ENCODE results near the gene MEF2A.

Gene MEF2A

GRCh38 chr15:99621767-99622166, 56.0 kb downstream of the MEF2A start:
- H3K27ac ChIP-seq (ENCODE audit: low read depth, low read length, severe bottlenecking), result no peak overlapping the region
- H3K4me1 ChIP-seq (ENCODE audit: control insufficient read depth, insufficient read depth, low read length, poor library complexity, severe bottlenecking), result peaks cover 9% of the 10 kb centered on the region
- H3K9me3 ChIP-seq (ENCODE audit: control insufficient read depth, low read length), result peaks cover 7% of the 10 kb centered on the region
- peaks cover 9% of the 10 kb centered on the region for H3K36me3 ChIP-seq (ENCODE audit: control insufficient read depth, insufficient read depth, low read length)
- no peak overlapping the region for H3K4me3 ChIP-seq (ENCODE audit: extremely low read depth, insufficient read depth, low read length, poor library complexity, severe bottlenecking)

- H3K27ac ChIP-seq (ENCODE audit: low read depth, low read length, severe bottlenecking), result no peak overlapping the region
- H3K4me1 ChIP-seq (ENCODE audit: control insufficient read depth, insufficient read depth, low read length, poor library complexity, severe bottlenecking), result no peaks in the 10 kb centered on the region
- H3K36me3 ChIP-seq (ENCODE audit: control insufficient read depth, insufficient read depth, low read length), result peaks cover 4% of the 10 kb centered on the region
- H3K4me3 ChIP-seq (ENCODE audit: extremely low read depth, insufficient read depth, low read length, poor library complexity, severe bottlenecking), result no peak overlapping the region
- peaks cover 7% of the 10 kb centered on the region for H3K9me3 ChIP-seq (ENCODE audit: control insufficient read depth, low read length)
Measured at GRCh38 chr15:99628374-99629001, 62.7 kb downstream of the MEF2A start.

GRCh38 chr15:99630607-99631131, 64.9 kb downstream of the MEF2A start:
- no peak overlapping the region for H3K4me3 ChIP-seq (ENCODE audit: extremely low read depth, insufficient read depth, low read length, poor library complexity, severe bottlenecking)
- H3K36me3 ChIP-seq (ENCODE audit: control insufficient read depth, insufficient read depth, low read length), result peaks cover 21% of the 10 kb centered on the region
- H3K27ac ChIP-seq (ENCODE audit: low read depth, low read length, severe bottlenecking), result no peak overlapping the region
- 93 to 95% methylated on average over 4 to 5 of the region's 7 CpGs for WGBS, 2 experiments (ENCODE audit: insufficient coverage in 2 of 2)
- H3K4me1 ChIP-seq (ENCODE audit: control insufficient read depth, insufficient read depth, low read length, poor library complexity, severe bottlenecking), result no peaks in the 10 kb centered on the region
- H3K9me3 ChIP-seq (ENCODE audit: control insufficient read depth, low read length), result no peaks in the 10 kb centered on the region

- H3K4me3 ChIP-seq (ENCODE audit: extremely low read depth, insufficient read depth, low read length, poor library complexity, severe bottlenecking), result no peak overlapping the region
- WGBS, 2 experiments (ENCODE audit: insufficient coverage in 2 of 2), result no CpG with 5 or more reads among the region's 2 CpGs
- no peaks in the 10 kb centered on the region for H3K9me3 ChIP-seq (ENCODE audit: control insufficient read depth, low read length)
- no peak overlapping the region for H3K27ac ChIP-seq (ENCODE audit: low read depth, low read length, severe bottlenecking)
- H3K36me3 ChIP-seq (ENCODE audit: control insufficient read depth, insufficient read depth, low read length), result peaks cover 27% of the 10 kb centered on the region
- no peaks in the 10 kb centered on the region for H3K4me1 ChIP-seq (ENCODE audit: control insufficient read depth, insufficient read depth, low read length, poor library complexity, severe bottlenecking)
Measured at GRCh38 chr15:99631255-99631654, 65.5 kb downstream of the MEF2A start.

- no peak overlapping the region for H3K27ac ChIP-seq (ENCODE audit: low read depth, low read length, severe bottlenecking)
Measured at GRCh38 chr15:99632521-99632920, 66.7 kb downstream of the MEF2A start.

GRCh38 chr15:99633655-99634054, 67.9 kb downstream of the MEF2A start:
- peaks cover 5% of the 10 kb centered on the region for H3K9me3 ChIP-seq (ENCODE audit: control insufficient read depth, low read length)
- no peak overlapping the region for H3K27ac ChIP-seq (ENCODE audit: low read depth, low read length, severe bottlenecking)
- H3K36me3 ChIP-seq (ENCODE audit: control insufficient read depth, insufficient read depth, low read length), result peaks cover 34% of the 10 kb centered on the region
- no peaks in the 10 kb centered on the region for H3K4me1 ChIP-seq (ENCODE audit: control insufficient read depth, insufficient read depth, low read length, poor library complexity, severe bottlenecking)
- H3K4me3 ChIP-seq (ENCODE audit: extremely low read depth, insufficient read depth, low read length, poor library complexity, severe bottlenecking), result no peak overlapping the region
- WGBS, 2 experiments (ENCODE audit: insufficient coverage in 2 of 2), result 100% methylated on average over 1 of the region's 2 CpGs; no CpG with 5 or more reads in 1 of the 2 experiments

More at GRCh38 chr15:99632521-99632920, 66.7 kb downstream of the MEF2A start:
- Histone ChIP-seq H3K4me1 (ENCODE audit: control insufficient read depth, insufficient read depth, low read length, poor library complexity, severe bottlenecking) (no peaks in the 10 kb centered on the region), H3K36me3 (ENCODE audit: control insufficient read depth, insufficient read depth, low read length) (peaks cover 34% of the 10 kb centered on the region), H3K4me3 (ENCODE audit: extremely low read depth, insufficient read depth, low read length, poor library complexity, severe bottlenecking) (no peak overlapping the region), H3K9me3 (ENCODE audit: control insufficient read depth, low read length) (peaks cover 5% of the 10 kb centered on the region)
- WGBS, 2 experiments (ENCODE audit: insufficient coverage in 2 of 2), result 100% methylated on average over 1 of the region's 2 CpGs; no CpG with 5 or more reads in 1 of the 2 experiments

- H3K4me1 ChIP-seq (ENCODE audit: control insufficient read depth, insufficient read depth, low read length, poor library complexity, severe bottlenecking), result no peaks in the 10 kb centered on the region
- WGBS, 2 experiments (ENCODE audit: insufficient coverage in 2 of 2), result 94 to 97% methylated on average over 3 of the region's 3 CpGs
- peaks cover 34% of the 10 kb centered on the region for H3K36me3 ChIP-seq (ENCODE audit: control insufficient read depth, insufficient read depth, low read length)
- H3K27ac ChIP-seq (ENCODE audit: low read depth, low read length, severe bottlenecking), result no peak overlapping the region
- no peak overlapping the region for H3K4me3 ChIP-seq (ENCODE audit: extremely low read depth, insufficient read depth, low read length, poor library complexity, severe bottlenecking)
- H3K9me3 ChIP-seq (ENCODE audit: control insufficient read depth, low read length), result peaks cover 5% of the 10 kb centered on the region
Measured at GRCh38 chr15:99634576-99634975, 68.8 kb downstream of the MEF2A start.

GRCh38 chr15:99635145-99635544, 69.4 kb downstream of the MEF2A start:
- Histone ChIP-seq H3K27ac (ENCODE audit: low read depth, low read length, severe bottlenecking) (no peak overlapping the region), H3K36me3 (ENCODE audit: control insufficient read depth, insufficient read depth, low read length) (peaks cover 34% of the 10 kb centered on the region), H3K4me3 (ENCODE audit: extremely low read depth, insufficient read depth, low read length, poor library complexity, severe bottlenecking) (no peak overlapping the region), H3K4me1 (ENCODE audit: control insufficient read depth, insufficient read depth, low read length, poor library complexity, severe bottlenecking) (no peaks in the 10 kb centered on the region), H3K9me3 (ENCODE audit: control insufficient read depth, low read length) (peaks cover 5% of the 10 kb centered on the region)
- 100% methylated on average over 1 of the region's 3 CpGs; no CpG with 5 or more reads in 1 of the 2 experiments for WGBS, 2 experiments (ENCODE audit: insufficient coverage in 2 of 2)

- Histone ChIP-seq H3K9me3 (ENCODE audit: control insufficient read depth, low read length) (peaks cover 5% of the 10 kb centered on the region), H3K4me1 (ENCODE audit: control insufficient read depth, insufficient read depth, low read length, poor library complexity, severe bottlenecking) (no peaks in the 10 kb centered on the region), H3K4me3 (ENCODE audit: extremely low read depth, insufficient read depth, low read length, poor library complexity, severe bottlenecking) (no peak overlapping the region), H3K27ac (ENCODE audit: low read depth, low read length, severe bottlenecking) (no peak overlapping the region), H3K36me3 (ENCODE audit: control insufficient read depth, insufficient read depth, low read length) (peaks cover 39% of the 10 kb centered on the region)
- WGBS, 2 experiments (ENCODE audit: insufficient coverage in 2 of 2), result 81 to 86% methylated on average over 4 to 5 of the region's 5 CpGs
Measured at GRCh38 chr15:99635794-99636193, 70.0 kb downstream of the MEF2A start.

- peaks cover 32% of the 10 kb centered on the region for H3K36me3 ChIP-seq (ENCODE audit: control insufficient read depth, insufficient read depth, low read length)
- H3K27ac ChIP-seq (ENCODE audit: low read depth, low read length, severe bottlenecking), result no peak overlapping the region
- 100% methylated on average over 1 of the region's 2 CpGs; no CpG with 5 or more reads in 1 of the 2 experiments for WGBS, 2 experiments (ENCODE audit: insufficient coverage in 2 of 2)
- H3K4me3 ChIP-seq (ENCODE audit: extremely low read depth, insufficient read depth, low read length, poor library complexity, severe bottlenecking), result no peak overlapping the region
- no peaks in the 10 kb centered on the region for H3K4me1 ChIP-seq (ENCODE audit: control insufficient read depth, insufficient read depth, low read length, poor library complexity, severe bottlenecking)
- peaks cover 4% of the 10 kb centered on the region for H3K9me3 ChIP-seq (ENCODE audit: control insufficient read depth, low read length)
Measured at GRCh38 chr15:99644913-99645542, 79.2 kb downstream of the MEF2A start.

- H3K9me3 ChIP-seq (ENCODE audit: control insufficient read depth, low read length), result peaks cover 4% of the 10 kb centered on the region
- no peaks in the 10 kb centered on the region for H3K4me1 ChIP-seq (ENCODE audit: control insufficient read depth, insufficient read depth, low read length, poor library complexity, severe bottlenecking)
- no peak overlapping the region for H3K4me3 ChIP-seq (ENCODE audit: extremely low read depth, insufficient read depth, low read length, poor library complexity, severe bottlenecking)
- peaks cover 32% of the 10 kb centered on the region for H3K36me3 ChIP-seq (ENCODE audit: control insufficient read depth, insufficient read depth, low read length)
- no peak overlapping the region for H3K27ac ChIP-seq (ENCODE audit: low read depth, low read length, severe bottlenecking)
- WGBS, 2 experiments (ENCODE audit: insufficient coverage in 2 of 2), result no CpG with 5 or more reads among the region's 3 CpGs
Measured at GRCh38 chr15:99645543-99645935, 79.8 kb downstream of the MEF2A start.
